CD14-positive monocyte (primary cell): ENCODE measurements around the gene ZNF292. TPM values are rescaled to one million over a fixed set of nuclear protein-coding genes. Genes with fewer than 3 reads are reported as not detected.

Source experiments
- DNase-seq, 3 donors: peaks; one replicate each; pipeline ENCODE4 v3.0.0-alpha.2; 2011 to 2022
- H2AFZ ChIP-seq: 2 replicates; pipeline ENCODE4 v1.6.0; 2012; ENCODE audit warnings: mild to moderate bottlenecking, low read depth, low read length, inconsistent platforms; ENCODE audit not compliant: insufficient read depth, poor library complexity, severe bottlenecking
- H3K27ac ChIP-seq, 2 donors: 1 replicate in 1 of 2; 2 replicates in 1 of 2; pipeline ENCODE4 v1.5.1; 2012 to 2013; ENCODE audit warnings: low read length in 2 of 2, control low read depth in 1 of 2, inconsistent platforms in 1 of 2, low read depth in 1 of 2, mild to moderate bottlenecking in 1 of 2
- H3K27me3 ChIP-seq, 2 donors: one replicate each; pipeline versions ENCODE4 v1.6.0 to v1.6.1; 2011 to 2013; ENCODE audit warnings: low read length in 2 of 2; ENCODE audit not compliant: control insufficient read depth in 2 of 2, insufficient read depth in 2 of 2
- H3K36me3 ChIP-seq, 2 donors: replicated peaks in 1 of 2; 1 replicate in 1 of 2; 2 replicates in 1 of 2; pipeline versions ENCODE4 v1.5.1 to v1.6.1; 2012 to 2013; ENCODE audit warnings: low read length in 2 of 2, control low read depth in 1 of 2, inconsistent platforms in 1 of 2, mild to moderate bottlenecking in 1 of 2; ENCODE audit not compliant: insufficient read depth in 2 of 2, control insufficient read depth in 1 of 2
- H3K4me1 ChIP-seq, 2 donors: 1 replicate in 1 of 2; 2 replicates in 1 of 2; pipeline versions ENCODE4 v1.5.1 to v1.6.1; 2012 to 2013; ENCODE audit warnings: low read length in 2 of 2, control low read depth in 1 of 2, inconsistent platforms in 1 of 2, mild to moderate bottlenecking in 1 of 2, moderate library complexity in 1 of 2; ENCODE audit not compliant: insufficient read depth in 2 of 2, control insufficient read depth in 1 of 2
- H3K4me2 ChIP-seq: replicated peaks from 2 replicates; pipeline ENCODE3; 2012; ENCODE audit warnings: low read length, moderate library complexity, mild to moderate bottlenecking; ENCODE audit not compliant: poor library complexity, severe bottlenecking; ENCODE audit errors: extremely low read depth
- H3K4me3 ChIP-seq, 3 experiments: fragments of 200-600 bp in 1 of 3; sonication (generic) in 1 of 3; replicated peaks in 1 of 3; 1 replicate in 2 of 3; 2 replicates in 1 of 3; pipeline ENCODE4 v1.5.1; 2011 to 2013; ENCODE audit warnings: low read length in 3 of 3, mild to moderate bottlenecking in 3 of 3, control low read depth in 2 of 3, low read depth in 2 of 3, inconsistent platforms in 1 of 3, moderate library complexity in 1 of 3
- H3K79me2 ChIP-seq: 2 replicates; pipeline ENCODE4 v1.6.0; 2012; ENCODE audit warnings: mild to moderate bottlenecking, control low read depth, inconsistent platforms, low read length, moderate library complexity; ENCODE audit not compliant: insufficient read depth
- H3K9ac ChIP-seq: 2 replicates; pipeline ENCODE4 v1.6.0; 2017; ENCODE audit warnings: low read length, mild to moderate bottlenecking; ENCODE audit not compliant: insufficient read depth, poor library complexity, severe bottlenecking
- H3K9me3 ChIP-seq, 2 donors: replicated peaks in 1 of 2; 1 replicate in 1 of 2; 2 replicates in 1 of 2; pipeline versions ENCODE4 v1.5.1 to v1.6.1; 2012 to 2013; ENCODE audit warnings: low read length in 2 of 2, control low read depth in 1 of 2; ENCODE audit not compliant: control insufficient read depth in 1 of 2, insufficient read depth in 1 of 2
- H4K20me1 ChIP-seq: 2 replicates; pipeline ENCODE4 v1.6.0; 2012; ENCODE audit warnings: mild to moderate bottlenecking, low read length, control low read depth, moderate library complexity; ENCODE audit not compliant: insufficient read depth
- H3K27ac Mint-ChIP-seq, 7 donors: one replicate each; pipeline ENCODE4 v1.8.0; 2020; ENCODE audit warnings: mild to moderate bottlenecking in 7 of 7, mixed read lengths in 7 of 7, moderate library complexity in 6 of 7, inconsistent platforms in 2 of 7
- H3K27me3 Mint-ChIP-seq, 3 donors: one replicate each; pipeline ENCODE4 v1.8.0; 2021 to 2022; ENCODE audit warnings: low read depth in 3 of 3, mild to moderate bottlenecking in 3 of 3, mixed read lengths in 3 of 3, moderate library complexity in 3 of 3, inconsistent platforms in 1 of 3
- H3K36me3 Mint-ChIP-seq, 2 donors: one replicate each; pipeline ENCODE4 v1.8.0; 2020; ENCODE audit warnings: mixed read lengths in 2 of 2, inconsistent platforms in 1 of 2, mild to moderate bottlenecking in 1 of 2
- H3K4me1 Mint-ChIP-seq: one replicate; pipeline ENCODE4 v1.8.0; 2020; ENCODE audit warnings: mild to moderate bottlenecking, mixed read lengths
- H3K4me3 Mint-ChIP-seq, 2 donors: one replicate each; pipeline ENCODE4 v1.8.0; 2020; ENCODE audit warnings: mild to moderate bottlenecking in 2 of 2, mixed read lengths in 2 of 2, moderate library complexity in 1 of 2
- H3K9me3 Mint-ChIP-seq, 7 donors: one replicate each; pipeline ENCODE4 v1.8.0; 2020 to 2022; ENCODE audit warnings: mixed read lengths in 7 of 7, mild to moderate bottlenecking in 6 of 7, moderate library complexity in 6 of 7, inconsistent platforms in 2 of 7
- CTCF ChIP-seq: fragments of 200-600 bp; IDR thresholded peaks from one replicate; pipeline ENCODE4 v1.8.0; 2022; ENCODE audit warnings: antibody characterized with exemption, mild to moderate bottlenecking
- WGBS: methylation state at CpG from one replicate; pipeline ENCODE4 v1.1.5; 2013; ENCODE audit warnings: missing lambda C conversion rate; ENCODE audit not compliant: insufficient coverage; 5-methylcytosine and 5-hydroxymethylcytosine counted together
- intact Hi-C, 2 donors: fragments of 100-400 bp; cut with micrococcal nuclease; formaldehyde crosslinking; loops; one replicate each; pipeline versions ENCODE4 v1.15.0 to v1.15.1; 2023
- polyA plus RNA-seq, 3 donors: library from polyadenylated mRNA; depleted of rRNA in 1 of 3; unstranded in 2 of 3; stranded (reverse) in 1 of 3; fragments of 300-500 nt in 2 of 3; fragments of >200 nt in 1 of 3; fragmentation: Illumina TruSeq in 2 of 3; gene quantifications; 1 replicate in 2 of 3; 2 replicates in 1 of 3; pipeline ENCODE4 v1.2.3, GENCODE V29; 2012 to 2021

ZNF292 gene
- polyA plus RNA-seq, 3 donors = 4.8 to 7.7 (median 7.6) TPM

DNA sequence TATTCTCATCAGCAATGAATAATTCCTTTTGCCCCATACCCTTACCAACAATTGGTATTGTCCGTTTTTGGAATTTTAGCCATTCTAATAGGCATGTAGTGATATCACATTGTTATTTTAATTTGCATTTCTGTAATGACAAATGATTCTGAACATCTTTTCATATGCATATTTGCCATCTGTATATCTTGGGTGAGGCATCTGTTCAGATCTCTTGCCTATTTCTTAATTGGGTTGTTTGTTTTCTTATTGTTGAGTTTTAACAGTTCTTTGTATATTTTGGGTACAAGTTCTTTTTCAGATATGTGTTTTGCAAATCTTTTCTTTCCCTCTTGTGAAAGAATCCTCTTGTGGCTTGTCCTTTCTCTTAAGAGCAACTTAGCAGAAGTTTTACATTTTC, 69.6 kb downstream of the ZNF292 start:
- H3K4me3 ChIP-seq = no peak overlapping the region
- peaks cover 58 to 72% of the 10 kb centered on the region in 2 donors for H3K36me3 Mint-ChIP-seq
- H3K36me3 ChIP-seq = peaks cover 41 to 84% of the 10 kb centered on the region in 2 donors
- DNase-seq = no peak
- no peak overlapping the region for H3K4me3 Mint-ChIP-seq
- TF ChIP-seq CTCF = no peak
- H3K27me3 ChIP-seq = no peaks in the 10 kb centered on the region
- peaks cover 1% of the 10 kb centered on the region for H3K4me1 Mint-ChIP-seq
- H3K9me3 ChIP-seq = no peaks in the 10 kb centered on the region
- no peak overlapping the region for H2AFZ ChIP-seq
- H4K20me1 ChIP-seq = no peaks in the 10 kb centered on the region
- no peak overlapping the region for H3K27ac ChIP-seq
- H3K9ac ChIP-seq = no peak overlapping the region
- WGBS = no CpG with 5 or more reads among the region's 1 CpG
- H3K27me3 Mint-ChIP-seq = no peaks in the 10 kb centered on the region
- H3K4me2 ChIP-seq = no peak overlapping the region
- H3K4me1 ChIP-seq = no peaks in the 10 kb centered on the region
- H3K27ac Mint-ChIP-seq = peak overlapping the region in 2 of 7 donors; percentile 9 to 19
- no peaks in the 10 kb centered on the region for H3K79me2 ChIP-seq
- H3K9me3 Mint-ChIP-seq = no peaks in the 10 kb centered on the region
- intact Hi-C loops = no loop called here

GRCh38 chr6:87225511-87225910, 70.1 kb downstream of the ZNF292 start:
- TF ChIP-seq CTCF = no peak
- Mint-ChIP-seq H3K9me3 (no peaks in the 10 kb centered on the region), H3K4me3 (no peak overlapping the region), H3K27ac (peak overlapping the region in 1 of 7 donors; percentile 17), H3K27me3 (no peaks in the 10 kb centered on the region), H3K4me1 (peaks cover 1% of the 10 kb centered on the region), H3K36me3 (peaks cover 56 to 72% of the 10 kb centered on the region in 2 donors)
- no peak overlapping the region for H3K4me3 ChIP-seq
- no peak overlapping the region for H3K4me2 ChIP-seq
- H3K9ac ChIP-seq = no peak overlapping the region
- no peak overlapping the region for H2AFZ ChIP-seq
- no peaks in the 10 kb centered on the region for H4K20me1 ChIP-seq
- DNase-seq = no peak
- H3K27me3 ChIP-seq = no peaks in the 10 kb centered on the region
- no peaks in the 10 kb centered on the region for H3K4me1 ChIP-seq
- H3K27ac ChIP-seq = no peak overlapping the region
- no peaks in the 10 kb centered on the region for H3K79me2 ChIP-seq
- no CpG with 5 or more reads among the region's 2 CpGs for WGBS
- H3K36me3 ChIP-seq = peaks cover 38 to 81% of the 10 kb centered on the region in 2 donors
- intact Hi-C loops = no loop called here
- no peaks in the 10 kb centered on the region for H3K9me3 ChIP-seq
